Activated CD8-positive, alpha-beta T cell treated with anti-CD3 and anti-CD28 coated beads for 36 hours (primary cell): Measurements from ENCODE around the gene TRAK1. TPM values are rescaled to one million over a fixed set of nuclear protein-coding genes. Genes with fewer than 3 reads are reported as not detected.

ENCODE experiments used
- ATAC-seq: fragments of 200-7000 bp; cut with Tn5 transposase; one replicate; pipeline ENCODE4 v1.10.0; 2021; ENCODE audit warnings: mild to moderate bottlenecking, moderate library complexity
- CTCF ChIA-PET: fragments of 350-600 bp; sonication (Branson Sonifier 250); formaldehyde crosslinking; loops from one replicate; lab custom pipeline; 2021; ENCODE audit warnings: antibody characterized with exemption; lab: Charles Lee
- POLR2A ChIA-PET: fragments of 350-600 bp; sonication (Branson Sonifier 250); formaldehyde crosslinking; loops from one replicate; lab custom pipeline; 2021; ENCODE audit warnings: antibody characterized with exemption; lab: Charles Lee
- DNase-seq: peaks from one replicate; pipeline ENCODE4 v3.0.0-alpha.2; 2020
- H3K27ac Mint-ChIP-seq: one replicate; pipeline ENCODE4 v1.8.0; 2021; ENCODE audit warnings: mild to moderate bottlenecking, mixed read lengths
- H3K27me3 Mint-ChIP-seq: one replicate; pipeline ENCODE4 v1.8.0; 2021; ENCODE audit warnings: mixed read lengths
- H3K36me3 Mint-ChIP-seq: one replicate; pipeline ENCODE4 v1.8.0; 2021; ENCODE audit warnings: low read depth, mixed read lengths
- H3K4me1 Mint-ChIP-seq: one replicate; pipeline ENCODE4 v1.8.0; 2021; ENCODE audit warnings: low read depth, mixed read lengths
- H3K4me3 Mint-ChIP-seq: one replicate; pipeline ENCODE4 v1.8.0; 2021; ENCODE audit warnings: mild to moderate bottlenecking, moderate library complexity, mixed read lengths
- H3K9me3 Mint-ChIP-seq: one replicate; pipeline ENCODE4 v1.8.0; 2021; ENCODE audit warnings: mixed read lengths
- intact Hi-C: fragments of 100-400 bp; cut with micrococcal nuclease; formaldehyde crosslinking; loops from one replicate; pipeline ENCODE4 v1.10.0; 2022
- total RNA-seq, 2 experiments: library from RNA; stranded (reverse); gene quantifications; one replicate each; pipeline ENCODE4 v1.2.3, GENCODE V29; 2021
- TF ChIP-seq, protein P1 (sequence below): fragments of 200-600 bp; IDR thresholded peaks from one replicate; pipeline ENCODE4 v1.8.0; 2022; ENCODE audit warnings: antibody characterized with exemption, mild to moderate bottlenecking

The TRAK1 gene
- total RNA-seq, 2 experiments from 2014 or later: 24.1 to 24.3 TPM

DNA sequence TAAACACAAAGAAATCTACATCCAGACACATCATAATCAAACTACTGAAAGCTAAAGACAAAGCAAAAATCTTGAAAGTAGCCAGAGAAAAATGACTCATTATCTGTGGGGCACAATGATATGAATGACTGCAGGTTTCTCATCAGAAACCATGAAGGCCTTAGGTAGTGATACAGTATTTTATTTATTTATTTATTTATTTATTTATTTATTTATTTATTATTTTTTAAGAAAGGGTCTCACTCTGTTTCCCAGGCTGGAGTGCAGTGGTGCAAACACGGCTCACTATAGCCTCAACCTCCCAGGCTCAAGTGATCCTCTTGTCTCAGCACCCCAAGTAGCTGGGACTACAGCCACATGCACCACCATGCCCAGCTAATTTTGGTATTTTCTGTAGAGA is 159.6 kb downstream of the TRAK1 start:
- Mint-ChIP-seq H3K4me3 (no peak overlapping the region), H3K27me3 (peaks cover 16% of the 10 kb centered on the region), H3K9me3 (no peaks in the 10 kb centered on the region), H3K27ac (no peak overlapping the region), H3K4me1 (peaks cover 5% of the 10 kb centered on the region), H3K36me3 (no peaks in the 10 kb centered on the region)
- POLR2A ChIA-PET: no interaction called here
- TF ChIP-seq, protein P1, sequence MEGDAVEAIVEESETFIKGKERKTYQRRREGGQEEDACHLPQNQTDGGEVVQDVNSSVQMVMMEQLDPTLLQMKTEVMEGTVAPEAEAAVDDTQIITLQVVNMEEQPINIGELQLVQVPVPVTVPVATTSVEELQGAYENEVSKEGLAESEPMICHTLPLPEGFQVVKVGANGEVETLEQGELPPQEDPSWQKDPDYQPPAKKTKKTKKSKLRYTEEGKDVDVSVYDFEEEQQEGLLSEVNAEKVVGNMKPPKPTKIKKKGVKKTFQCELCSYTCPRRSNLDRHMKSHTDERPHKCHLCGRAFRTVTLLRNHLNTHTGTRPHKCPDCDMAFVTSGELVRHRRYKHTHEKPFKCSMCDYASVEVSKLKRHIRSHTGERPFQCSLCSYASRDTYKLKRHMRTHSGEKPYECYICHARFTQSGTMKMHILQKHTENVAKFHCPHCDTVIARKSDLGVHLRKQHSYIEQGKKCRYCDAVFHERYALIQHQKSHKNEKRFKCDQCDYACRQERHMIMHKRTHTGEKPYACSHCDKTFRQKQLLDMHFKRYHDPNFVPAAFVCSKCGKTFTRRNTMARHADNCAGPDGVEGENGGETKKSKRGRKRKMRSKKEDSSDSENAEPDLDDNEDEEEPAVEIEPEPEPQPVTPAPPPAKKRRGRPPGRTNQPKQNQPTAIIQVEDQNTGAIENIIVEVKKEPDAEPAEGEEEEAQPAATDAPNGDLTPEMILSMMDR: no peak
- CTCF ChIA-PET: interaction anchor here (1.1 kb wide), 1 partner anchor 192 kb away, joined by 5 read pairs; no protein-coding TSS in a partner anchor
- ATAC-seq: no peak
- no peak for DNase-seq
- intact Hi-C loops: no loop called here

DNA sequence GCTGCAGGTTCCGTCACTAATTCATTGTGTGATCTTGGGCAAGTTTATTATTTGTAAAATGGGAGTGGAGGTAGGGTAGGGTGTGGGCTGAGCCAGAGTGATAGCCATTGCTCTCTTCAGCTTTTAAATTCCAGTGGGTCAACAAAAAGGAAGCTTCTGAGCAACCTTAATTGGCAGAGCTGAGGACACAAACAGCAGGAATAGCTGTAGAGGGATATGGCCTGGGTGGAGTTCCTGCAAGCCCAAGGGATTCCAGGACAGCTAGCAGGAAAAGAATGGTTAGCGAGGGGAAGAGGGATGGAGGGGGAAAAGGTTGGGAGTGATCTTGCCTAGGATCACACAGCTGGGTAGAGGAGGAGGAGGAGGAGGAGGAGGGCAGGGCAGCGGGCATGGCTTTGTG is 163.4 kb downstream of the TRAK1 start:
- POLR2A ChIA-PET: interaction anchor here (1.3 kb wide), 1 partner anchor 248 kb away, joined by 4 read pairs; the partner anchor contains the start of gene VIPR1
- no peaks in the 10 kb centered on the region for H3K36me3 Mint-ChIP-seq
- H3K4me3 Mint-ChIP-seq: no peak overlapping the region
- DNase-seq (no peak), ATAC-seq (no peak)
- peaks cover 8% of the 10 kb centered on the region for H3K4me1 Mint-ChIP-seq
- CTCF ChIA-PET: interaction anchor here (1.3 to 2.6 kb wide), 2 partner anchors 133 to 189 kb away, joined by 3 to 10 read pairs; no protein-coding TSS in a partner anchor
- H3K27ac Mint-ChIP-seq: no peak overlapping the region
- peaks cover 28% of the 10 kb centered on the region for H3K27me3 Mint-ChIP-seq
- no peaks in the 10 kb centered on the region for H3K9me3 Mint-ChIP-seq
- intact Hi-C loops: no loop called here
- TF ChIP-seq, protein P1: no peak

DNA sequence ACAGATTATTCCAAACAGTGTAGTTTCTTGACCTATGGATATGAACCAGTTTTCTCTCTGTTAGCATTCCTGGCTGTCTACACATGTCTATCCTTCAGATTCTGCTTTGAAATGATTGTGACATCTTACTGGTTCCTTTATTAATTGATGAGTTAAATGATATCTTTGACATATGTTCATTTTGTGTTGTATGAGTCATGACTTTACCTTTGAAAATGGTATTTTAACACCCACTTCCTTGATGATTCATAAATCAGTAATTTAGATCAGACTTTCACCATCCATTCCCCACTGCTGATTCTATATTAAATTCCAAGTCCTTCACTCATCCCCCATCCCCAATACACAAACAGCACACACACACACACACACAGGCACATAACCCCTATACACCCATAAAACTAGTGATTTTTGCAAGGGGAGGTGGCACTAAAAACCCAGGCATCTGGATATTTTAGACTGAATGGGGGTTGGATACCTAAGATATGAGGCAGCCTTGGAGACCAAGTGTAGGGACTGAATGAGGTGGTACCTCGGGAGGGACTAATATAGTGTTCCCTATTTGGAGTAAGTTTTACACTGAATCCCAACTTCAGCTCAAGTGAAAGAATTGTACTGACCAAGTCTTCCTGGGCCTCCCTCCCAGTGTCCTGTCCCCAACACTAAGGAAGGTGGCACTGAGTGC is 165.1 kb downstream of the TRAK1 start:
- Mint-ChIP-seq H3K4me3 (no peak overlapping the region), H3K9me3 (no peaks in the 10 kb centered on the region), H3K4me1 (peaks cover 8% of the 10 kb centered on the region), H3K27ac (no peak overlapping the region), H3K27me3 (peaks cover 36% of the 10 kb centered on the region), H3K36me3 (no peaks in the 10 kb centered on the region)
- intact Hi-C loops: no loop called here
- ATAC-seq: peak; percentile 86
- ChIA-PET POLR2A (no interaction called here), CTCF (interaction anchor here (2.0 to 2.6 kb wide), 2 partner anchors 187 kb away, joined by 7 to 10 read pairs; no protein-coding TSS in a partner anchor)
- TF ChIP-seq, protein P1: no peak
- no peak for DNase-seq

DNA sequence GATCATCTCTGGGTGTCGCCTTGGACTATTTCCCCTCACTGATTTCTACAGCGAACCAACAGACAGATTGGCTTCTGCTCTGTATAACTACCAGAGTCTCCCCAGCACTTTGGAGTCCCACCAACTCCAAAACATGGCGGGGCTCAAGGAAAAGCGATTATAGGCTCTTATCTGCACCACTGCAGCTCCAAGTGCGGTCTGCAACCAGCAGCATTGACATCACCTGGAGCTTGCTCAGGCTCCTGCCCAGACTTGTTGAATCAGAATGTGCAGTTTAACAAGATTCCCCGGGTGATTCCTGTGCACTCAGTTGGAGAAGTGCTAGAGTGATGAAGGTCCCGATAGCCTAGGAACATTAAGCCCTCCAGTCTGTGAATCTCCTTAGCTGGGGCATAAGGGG is 165.8 kb downstream of the TRAK1 start:
- intact Hi-C loops: no loop called here
- H3K27me3 Mint-ChIP-seq: peaks cover 39% of the 10 kb centered on the region
- CTCF ChIA-PET: interaction anchor here (2.0 kb wide), 1 partner anchor 186 kb away, joined by 7 read pairs; no protein-coding TSS in a partner anchor
- TF ChIP-seq, protein P1: no peak
- ATAC-seq: no peak
- POLR2A ChIA-PET: no interaction called here
- peaks cover 8% of the 10 kb centered on the region for H3K4me1 Mint-ChIP-seq
- no peak overlapping the region for H3K4me3 Mint-ChIP-seq
- no peaks in the 10 kb centered on the region for H3K9me3 Mint-ChIP-seq
- no peaks in the 10 kb centered on the region for H3K36me3 Mint-ChIP-seq
- DNase-seq: no peak
- no peak overlapping the region for H3K27ac Mint-ChIP-seq

DNA sequence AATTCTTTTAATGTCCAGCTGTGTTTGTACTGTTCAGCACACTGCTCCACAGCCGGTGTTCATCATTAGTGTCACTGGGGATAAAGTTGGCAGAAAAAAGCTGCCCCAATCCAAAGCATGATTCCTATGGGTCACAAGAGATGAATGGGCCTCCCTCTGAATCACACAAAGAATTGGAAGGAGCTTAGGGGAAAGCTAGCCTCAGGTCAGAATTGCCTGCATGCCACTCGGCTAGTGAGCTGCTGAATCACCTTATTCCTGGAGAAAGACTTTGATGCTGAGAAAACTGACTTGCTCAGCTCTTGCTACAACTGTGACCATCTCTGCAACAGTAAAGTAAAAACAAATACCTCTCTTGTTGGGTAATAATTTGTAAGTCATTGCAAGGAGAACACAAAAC is 171.4 kb downstream of the TRAK1 start:
- H3K27ac Mint-ChIP-seq: no peak overlapping the region
- POLR2A ChIA-PET: interaction anchor here (0.6 kb wide), 1 partner anchor 188 kb away, joined by 3 read pairs; no protein-coding TSS in a partner anchor
- no peaks in the 10 kb centered on the region for H3K9me3 Mint-ChIP-seq
- no peaks in the 10 kb centered on the region for H3K36me3 Mint-ChIP-seq
- CTCF ChIA-PET: interaction anchor here (2.3 to 4.3 kb wide), 2 partner anchors 15 to 181 kb away, joined by 8 to 27 read pairs; no protein-coding TSS in a partner anchor
- peaks cover 8% of the 10 kb centered on the region for H3K4me1 Mint-ChIP-seq
- no peak for ATAC-seq
- H3K4me3 Mint-ChIP-seq: no peak overlapping the region
- H3K27me3 Mint-ChIP-seq: peaks cover 60% of the 10 kb centered on the region
- TF ChIP-seq, protein P1: no peak
- intact Hi-C loops: loop anchor here (5.0 kb wide), 1 partner anchor 165 kb away; no protein-coding TSS in a partner anchor
- DNase-seq: no peak
